Endothelial cell (in vitro differentiated cells): ENCODE results near the gene CRIP2. TPM values are rescaled to one million over a fixed set of nuclear protein-coding genes. Genes with fewer than 3 reads are reported as not detected.

Experiments
- DNase-seq: peaks from one replicate; pipeline ENCODE4 v3.0.0; 2021; ENCODE audit warnings: low spot score
- H3K27ac Mint-ChIP-seq: one replicate; pipeline ENCODE4 v1.8.0; 2021; ENCODE audit warnings: mixed read lengths, inconsistent platforms; ENCODE audit not compliant: unreplicated experiment
- H3K27me3 Mint-ChIP-seq: one replicate; pipeline ENCODE4 v1.8.0; 2021; ENCODE audit warnings: mild to moderate bottlenecking, moderate library complexity, mixed read lengths, inconsistent platforms; ENCODE audit not compliant: unreplicated experiment
- H3K36me3 Mint-ChIP-seq: one replicate; pipeline ENCODE4 v1.8.0; 2021; ENCODE audit warnings: mild to moderate bottlenecking, low read depth, mixed read lengths, inconsistent platforms; ENCODE audit not compliant: unreplicated experiment
- H3K4me1 Mint-ChIP-seq: one replicate; pipeline ENCODE4 v1.8.0; 2021; ENCODE audit warnings: mild to moderate bottlenecking, mixed read lengths, inconsistent platforms; ENCODE audit not compliant: unreplicated experiment
- H3K4me3 Mint-ChIP-seq: one replicate; pipeline ENCODE4 v1.8.0; 2021; ENCODE audit warnings: mild to moderate bottlenecking, mixed read lengths, inconsistent platforms; ENCODE audit not compliant: unreplicated experiment
- H3K9me3 Mint-ChIP-seq: one replicate; pipeline ENCODE4 v1.8.0; 2021; ENCODE audit warnings: mixed read lengths, inconsistent platforms; ENCODE audit not compliant: unreplicated experiment
- total RNA-seq: library from RNA; stranded (reverse); fragmentation: NEBNext Ultra II Directional; extraction: Animal tissue kit (Norgen Biotek cat#: 25700); gene quantifications from one replicate; pipeline ENCODE4 v1.2.1, GENCODE V29; 2021; ENCODE audit not compliant: unreplicated experiment
- TF ChIP-seq, protein P1 (sequence below): fragments of 200-600 bp; sonication (generic); IDR thresholded peaks from one replicate; pipeline ENCODE4 v1.5.0; 2021; ENCODE audit warnings: antibody characterized with exemption; ENCODE audit not compliant: unreplicated experiment

Gene CRIP2
- total RNA-seq, 1 donor from 2014 or later: 67.4 TPM

DNA sequence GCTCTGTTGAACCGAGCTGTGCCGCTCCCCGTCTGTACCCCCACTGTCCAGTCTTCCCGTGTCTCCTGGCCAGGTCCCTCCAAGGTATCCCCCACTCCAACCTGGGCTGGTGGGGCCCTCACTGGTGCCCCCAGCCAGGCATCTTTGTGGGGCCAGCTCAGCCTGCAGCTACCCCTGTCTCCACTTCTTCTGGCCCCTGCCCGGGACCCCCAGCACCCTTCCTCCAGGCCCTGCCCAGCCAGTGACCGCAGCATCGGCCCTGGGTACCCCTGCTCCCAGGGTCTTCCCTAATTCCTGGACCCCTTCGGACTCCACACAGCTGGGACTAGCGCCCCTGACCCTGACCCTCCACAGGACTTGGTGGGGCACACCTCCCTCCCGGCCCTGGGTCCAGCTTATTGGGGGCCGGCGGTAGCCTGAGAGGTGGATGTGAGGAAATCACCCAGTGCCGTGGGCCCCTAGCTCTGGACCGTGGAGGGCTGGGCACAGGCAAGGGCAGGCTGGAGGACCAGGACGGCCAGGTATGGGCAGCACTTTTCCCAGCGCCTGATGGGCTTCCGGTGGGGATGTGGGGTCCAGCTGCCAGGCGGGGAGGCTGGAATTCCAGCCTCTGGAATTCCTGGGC lies 8.0 kb downstream of the CRIP2 start:
- Mint-ChIP-seq H3K4me3 (peak overlapping the region; percentile 73), H3K27ac (peak overlapping the region; percentile 95), H3K4me1 (peaks cover 13% of the 10 kb centered on the region), H3K27me3 (peaks cover 33% of the 10 kb centered on the region), H3K36me3 (peaks cover 7% of the 10 kb centered on the region), H3K9me3 (no peaks in the 10 kb centered on the region)
- DNase-seq: no peak
- TF ChIP-seq, protein P1, sequence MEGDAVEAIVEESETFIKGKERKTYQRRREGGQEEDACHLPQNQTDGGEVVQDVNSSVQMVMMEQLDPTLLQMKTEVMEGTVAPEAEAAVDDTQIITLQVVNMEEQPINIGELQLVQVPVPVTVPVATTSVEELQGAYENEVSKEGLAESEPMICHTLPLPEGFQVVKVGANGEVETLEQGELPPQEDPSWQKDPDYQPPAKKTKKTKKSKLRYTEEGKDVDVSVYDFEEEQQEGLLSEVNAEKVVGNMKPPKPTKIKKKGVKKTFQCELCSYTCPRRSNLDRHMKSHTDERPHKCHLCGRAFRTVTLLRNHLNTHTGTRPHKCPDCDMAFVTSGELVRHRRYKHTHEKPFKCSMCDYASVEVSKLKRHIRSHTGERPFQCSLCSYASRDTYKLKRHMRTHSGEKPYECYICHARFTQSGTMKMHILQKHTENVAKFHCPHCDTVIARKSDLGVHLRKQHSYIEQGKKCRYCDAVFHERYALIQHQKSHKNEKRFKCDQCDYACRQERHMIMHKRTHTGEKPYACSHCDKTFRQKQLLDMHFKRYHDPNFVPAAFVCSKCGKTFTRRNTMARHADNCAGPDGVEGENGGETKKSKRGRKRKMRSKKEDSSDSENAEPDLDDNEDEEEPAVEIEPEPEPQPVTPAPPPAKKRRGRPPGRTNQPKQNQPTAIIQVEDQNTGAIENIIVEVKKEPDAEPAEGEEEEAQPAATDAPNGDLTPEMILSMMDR: no peak

DNA sequence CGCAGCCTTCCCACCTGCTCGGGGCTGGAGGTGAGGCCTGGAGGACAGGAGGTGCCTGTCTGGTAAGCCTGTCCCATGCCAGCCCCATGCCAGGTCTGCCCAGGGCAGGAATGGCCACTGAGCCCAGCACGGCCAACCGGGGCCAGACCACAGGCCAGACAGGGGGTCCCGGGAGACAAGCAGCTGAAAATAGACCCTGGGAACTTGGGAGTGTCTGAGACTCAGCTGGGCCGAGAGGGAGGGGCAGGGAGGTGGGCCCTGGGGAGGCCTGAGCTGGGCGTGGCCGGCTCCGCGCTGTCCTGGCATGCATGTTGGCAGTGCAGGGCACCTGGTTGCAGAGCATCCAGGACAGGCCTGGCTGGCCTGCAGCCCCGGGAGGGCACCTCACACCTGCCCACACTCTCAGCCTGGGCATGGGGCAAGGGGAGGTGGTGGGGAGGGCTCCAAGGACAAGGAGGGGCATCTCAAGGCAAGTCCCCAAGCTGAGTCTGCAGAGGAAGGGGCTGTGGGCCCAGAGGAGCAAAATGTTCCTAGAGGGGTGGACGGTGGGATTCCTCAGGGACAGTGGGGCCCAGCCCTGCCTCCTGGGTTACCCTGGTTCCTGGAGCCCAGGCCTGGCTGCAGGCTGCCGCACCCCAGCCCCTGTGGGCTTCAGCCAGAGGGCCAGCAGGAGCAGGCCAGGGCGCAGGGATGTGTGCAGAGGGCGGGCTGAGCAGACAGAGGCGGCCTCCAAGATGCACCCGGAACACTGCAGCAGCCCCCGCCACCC lies 8.9 kb downstream of the CRIP2 start:
- no peak overlapping the region for H3K4me3 Mint-ChIP-seq
- H3K27me3 Mint-ChIP-seq: peaks cover 39% of the 10 kb centered on the region
- H3K9me3 Mint-ChIP-seq: no peaks in the 10 kb centered on the region
- peaks cover 12% of the 10 kb centered on the region for H3K4me1 Mint-ChIP-seq
- peaks cover 7% of the 10 kb centered on the region for H3K36me3 Mint-ChIP-seq
- DNase-seq: no peak
- no peak overlapping the region for H3K27ac Mint-ChIP-seq
- TF ChIP-seq, protein P1: no peak

GRCh38 chr14:105484069-105484996 lies 9.7 kb downstream of the CRIP2 start:
- Mint-ChIP-seq H3K4me3 (peak overlapping the region; percentile 77), H3K27me3 (peaks cover 38% of the 10 kb centered on the region), H3K4me1 (peaks cover 12% of the 10 kb centered on the region), H3K27ac (peak overlapping the region; percentile 65), H3K36me3 (peaks cover 7% of the 10 kb centered on the region), H3K9me3 (no peaks in the 10 kb centered on the region)
- DNase-seq: no peak
- TF ChIP-seq, protein P1: no peak

DNA sequence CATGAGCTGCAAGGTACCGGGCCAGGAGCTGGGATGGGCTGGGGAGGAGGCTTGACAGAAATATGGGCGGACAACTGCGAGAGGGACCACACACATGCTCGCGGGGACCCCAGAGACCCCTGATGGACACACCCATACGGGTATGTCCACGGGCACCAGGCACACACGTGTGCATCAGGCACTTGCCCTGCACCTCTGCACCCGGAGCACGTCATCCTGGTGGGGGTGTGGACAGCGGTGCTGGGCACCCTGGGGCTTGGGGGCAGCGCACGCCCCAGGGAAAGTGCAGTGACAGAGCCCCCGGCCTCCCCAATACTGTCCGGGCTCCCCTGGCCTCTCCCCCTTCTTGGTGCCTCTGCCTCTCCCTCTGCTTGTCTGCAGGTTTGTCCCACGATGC lies 10.4 kb downstream of the CRIP2 start:
- Mint-ChIP-seq H3K27me3 (peaks cover 34% of the 10 kb centered on the region), H3K4me1 (peaks cover 12% of the 10 kb centered on the region), H3K4me3 (no peak overlapping the region), H3K36me3 (peaks cover 4% of the 10 kb centered on the region), H3K9me3 (no peaks in the 10 kb centered on the region), H3K27ac (no peak overlapping the region)
- DNase-seq: no peak
- TF ChIP-seq, protein P1: no peak
